ENCODE data around the gene FAM234B. TPM values are rescaled to one million over a fixed set of nuclear protein-coding genes. Genes with fewer than 3 reads are reported as not detected.

FAM234B gene
- total RNA-seq, 2 donors from 2014 or later, result 4.5 to 8.5 TPM

DNA sequence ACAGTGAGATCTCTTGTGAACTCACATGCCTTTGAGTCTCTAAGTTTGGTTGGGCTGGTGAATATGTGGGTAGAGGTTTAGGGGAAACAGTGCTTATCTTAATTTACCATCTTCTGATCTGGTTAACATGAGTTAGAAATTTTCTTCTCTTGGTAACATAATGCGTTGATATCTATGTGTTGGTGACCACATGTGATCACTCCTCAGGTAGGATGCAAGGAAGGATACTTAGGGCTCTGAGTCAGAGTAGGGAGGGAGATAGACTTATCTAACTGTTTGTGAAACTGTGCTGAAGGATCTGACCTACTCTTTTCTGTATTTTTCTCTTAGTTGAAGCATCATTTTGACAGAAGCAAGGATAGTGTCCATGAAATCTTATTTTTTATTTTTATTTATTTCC is 23.1 kb downstream of the FAM234B start:
- H3K9me3 ChIP-seq, result no peaks in the 10 kb centered on the region
- DNase-seq (ENCODE audit: low spot score) (no peak), ATAC-seq (ENCODE audit: insufficient number of reproducible peaks, low FRiP score, low read depth) (no peak)
- no peaks in the 10 kb centered on the region for H3K36me3 ChIP-seq
- H3K4me3 ChIP-seq, result no peak overlapping the region
- H3K27me3 ChIP-seq (replicated peaks; ENCODE audit: insufficient read depth), result no peaks in the 10 kb centered on the region
- TF ChIP-seq, protein P1, sequence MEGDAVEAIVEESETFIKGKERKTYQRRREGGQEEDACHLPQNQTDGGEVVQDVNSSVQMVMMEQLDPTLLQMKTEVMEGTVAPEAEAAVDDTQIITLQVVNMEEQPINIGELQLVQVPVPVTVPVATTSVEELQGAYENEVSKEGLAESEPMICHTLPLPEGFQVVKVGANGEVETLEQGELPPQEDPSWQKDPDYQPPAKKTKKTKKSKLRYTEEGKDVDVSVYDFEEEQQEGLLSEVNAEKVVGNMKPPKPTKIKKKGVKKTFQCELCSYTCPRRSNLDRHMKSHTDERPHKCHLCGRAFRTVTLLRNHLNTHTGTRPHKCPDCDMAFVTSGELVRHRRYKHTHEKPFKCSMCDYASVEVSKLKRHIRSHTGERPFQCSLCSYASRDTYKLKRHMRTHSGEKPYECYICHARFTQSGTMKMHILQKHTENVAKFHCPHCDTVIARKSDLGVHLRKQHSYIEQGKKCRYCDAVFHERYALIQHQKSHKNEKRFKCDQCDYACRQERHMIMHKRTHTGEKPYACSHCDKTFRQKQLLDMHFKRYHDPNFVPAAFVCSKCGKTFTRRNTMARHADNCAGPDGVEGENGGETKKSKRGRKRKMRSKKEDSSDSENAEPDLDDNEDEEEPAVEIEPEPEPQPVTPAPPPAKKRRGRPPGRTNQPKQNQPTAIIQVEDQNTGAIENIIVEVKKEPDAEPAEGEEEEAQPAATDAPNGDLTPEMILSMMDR (IDR thresholded peaks at IDR 0.05), result no peak
- H3K27ac ChIP-seq, result no peak overlapping the region
- H3K4me1 ChIP-seq (ENCODE audit: control insufficient read depth in 1 of 2, low read depth in 2 of 2), result peaks cover 0 to 8% of the 10 kb centered on the region in 2 donors

DNA sequence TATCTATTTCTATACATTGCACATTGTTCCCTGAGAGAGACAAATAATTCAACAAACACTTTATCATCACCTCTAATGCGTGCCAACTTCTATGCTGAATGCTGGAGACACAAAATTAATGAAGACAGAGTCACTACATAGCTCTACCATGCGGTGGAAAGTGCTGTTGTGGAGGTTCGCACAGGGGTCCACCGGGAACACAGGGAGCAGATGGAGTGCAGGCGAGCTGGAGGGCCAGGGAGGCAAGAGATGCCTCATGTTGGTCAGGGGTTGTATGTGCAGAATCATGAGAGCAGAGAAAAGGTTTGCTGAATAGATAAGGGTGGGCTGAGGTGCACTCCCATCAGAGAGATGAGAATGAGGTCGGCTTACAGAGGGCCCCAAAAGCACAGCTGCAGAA is 25.2 kb downstream of the FAM234B start:
- no peaks in the 10 kb centered on the region for H3K4me1 ChIP-seq (ENCODE audit: control insufficient read depth in 1 of 2, low read depth in 2 of 2)
- H3K9me3 ChIP-seq, result no peaks in the 10 kb centered on the region
- no peak for DNase-seq (ENCODE audit: low spot score)
- no peak overlapping the region for H3K4me3 ChIP-seq
- no peaks in the 10 kb centered on the region for H3K27me3 ChIP-seq (replicated peaks; ENCODE audit: insufficient read depth)
- ATAC-seq (ENCODE audit: insufficient number of reproducible peaks, low FRiP score, low read depth), result no peak
- H3K27ac ChIP-seq, result no peak overlapping the region
- no peaks in the 10 kb centered on the region for H3K36me3 ChIP-seq
- TF ChIP-seq, protein P1 (IDR thresholded peaks at IDR 0.05), result no peak

DNA sequence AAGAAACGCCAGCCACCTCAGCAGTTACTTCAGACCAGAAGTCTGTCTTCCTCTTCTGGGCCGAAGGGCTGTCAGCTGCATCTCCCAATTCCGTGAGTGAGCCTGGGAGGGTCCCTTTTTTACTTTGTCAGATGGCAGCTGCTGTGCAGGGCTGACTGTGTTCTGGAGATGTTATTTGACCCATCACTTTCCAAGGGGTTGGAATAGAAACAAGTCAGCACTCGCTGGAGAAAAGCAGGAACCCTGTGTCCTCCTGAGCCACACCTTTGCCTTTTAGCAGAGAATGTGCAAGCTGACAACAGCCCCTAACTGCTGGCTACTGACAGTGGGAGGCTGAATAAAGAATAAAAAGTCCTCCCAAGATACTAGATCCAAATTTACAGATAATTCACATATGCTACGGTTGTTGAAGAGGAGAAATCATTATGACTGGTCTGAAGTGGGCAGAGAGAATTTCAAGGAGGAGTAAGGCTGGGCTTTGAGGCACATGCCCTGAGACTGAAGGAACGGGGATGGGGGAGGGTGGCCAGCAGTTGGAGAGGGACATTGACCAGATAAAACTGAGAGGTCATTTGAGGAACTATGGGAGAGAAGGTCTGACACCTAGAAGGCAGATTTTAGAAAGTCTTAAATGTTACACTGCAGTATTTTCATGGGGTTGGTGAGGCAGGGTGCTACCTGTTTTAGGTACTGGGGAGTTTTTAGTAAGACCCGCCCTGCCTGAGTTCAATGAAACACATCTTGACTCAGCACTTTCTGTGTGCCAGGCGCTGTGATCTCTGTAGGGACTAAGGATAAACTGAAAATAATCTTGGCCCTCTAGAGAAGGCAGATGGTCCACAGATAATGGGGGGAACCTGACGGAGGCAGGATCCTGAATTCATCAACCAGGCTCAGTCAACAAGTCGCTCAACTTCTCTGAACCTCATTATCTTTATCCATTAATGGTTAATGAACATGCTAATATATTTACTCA is 27.4 kb downstream of the FAM234B start:
- no peaks in the 10 kb centered on the region for H3K36me3 ChIP-seq
- H3K4me1 ChIP-seq (ENCODE audit: control insufficient read depth in 1 of 2, low read depth in 2 of 2), result no peaks in the 10 kb centered on the region
- TF ChIP-seq, protein P1 (IDR thresholded peaks at IDR 0.05), result no peak

DNA sequence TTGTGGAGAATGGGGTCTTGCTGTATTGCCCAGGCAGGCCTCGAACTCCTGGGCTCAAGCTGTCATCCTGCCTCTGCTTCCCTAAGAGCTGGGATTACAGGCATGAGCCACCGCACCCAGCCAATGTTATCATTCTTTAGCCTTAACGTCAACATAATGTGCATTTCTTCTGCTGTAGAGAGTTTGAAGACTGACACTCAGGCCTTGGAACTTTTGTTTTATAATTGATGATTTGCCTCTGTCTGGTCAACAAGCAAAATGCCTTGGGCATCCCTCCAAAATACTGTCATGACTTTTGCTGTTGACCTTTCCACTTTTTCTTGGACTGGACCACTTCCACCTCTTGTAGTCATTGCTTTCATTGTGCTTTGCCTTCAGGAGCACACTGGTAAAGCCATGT is 29.0 kb downstream of the FAM234B start:
- ATAC-seq (ENCODE audit: insufficient number of reproducible peaks, low FRiP score, low read depth) (no peak), DNase-seq (ENCODE audit: low spot score) (no peak)
- Histone ChIP-seq H3K27me3 (replicated peaks; ENCODE audit: insufficient read depth) (no peaks in the 10 kb centered on the region), H3K27ac (no peak overlapping the region), H3K4me3 (no peak overlapping the region), H3K9me3 (no peaks in the 10 kb centered on the region), H3K36me3 (no peaks in the 10 kb centered on the region), H3K4me1 (ENCODE audit: control insufficient read depth in 1 of 2, low read depth in 2 of 2) (no peaks in the 10 kb centered on the region)
- TF ChIP-seq, protein P1 (IDR thresholded peaks at IDR 0.05), result no peak

More for the DNA sequence above, 27.4 kb downstream of the FAM234B start:
- ATAC-seq (ENCODE audit: insufficient number of reproducible peaks, low FRiP score, low read depth) (no peak), DNase-seq (ENCODE audit: low spot score) (no peak)
- no peak overlapping the region for H3K27ac ChIP-seq
- no peaks in the 10 kb centered on the region for H3K9me3 ChIP-seq
- H3K4me3 ChIP-seq, result no peak overlapping the region
- no peaks in the 10 kb centered on the region for H3K27me3 ChIP-seq (replicated peaks; ENCODE audit: insufficient read depth)

DNA sequence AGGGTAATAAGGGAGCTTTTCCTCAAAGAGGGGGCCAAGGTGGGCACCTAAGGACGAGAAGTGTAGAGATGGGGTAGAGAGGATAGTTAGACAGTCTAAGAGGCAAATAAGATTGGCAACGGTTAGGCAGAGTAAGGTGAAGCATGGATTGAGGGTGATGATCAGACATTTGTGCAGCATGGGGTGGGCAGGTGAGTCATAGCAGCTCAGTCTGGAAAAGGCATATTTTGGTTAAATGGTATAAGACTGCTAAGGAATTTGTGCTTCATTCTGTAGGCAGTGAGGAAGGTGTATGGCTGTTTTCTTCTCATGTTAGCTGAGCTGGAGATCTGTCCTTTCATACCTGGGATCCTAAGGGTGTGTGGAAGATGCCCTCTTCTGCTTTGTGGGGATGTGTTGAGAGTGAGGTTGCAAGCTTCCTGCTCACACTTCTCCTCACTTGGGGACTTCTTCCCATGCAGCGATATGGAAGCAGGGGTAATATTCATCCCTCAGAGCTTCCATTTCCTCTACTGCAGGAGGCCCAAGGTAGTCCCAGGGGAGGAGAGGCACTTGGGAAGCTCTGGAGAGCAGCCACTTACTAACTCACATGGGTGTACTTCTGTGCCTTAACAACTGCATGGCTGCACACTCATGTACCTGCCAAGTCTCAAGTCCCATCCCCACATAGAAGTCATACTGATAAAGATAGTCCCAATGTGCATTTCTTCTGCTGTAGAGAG is 30.4 kb downstream of the FAM234B start:
- ATAC-seq (ENCODE audit: insufficient number of reproducible peaks, low FRiP score, low read depth), result no peak
- Histone ChIP-seq H3K9me3 (no peaks in the 10 kb centered on the region), H3K4me1 (ENCODE audit: control insufficient read depth in 1 of 2, low read depth in 2 of 2) (no peaks in the 10 kb centered on the region), H3K27ac (no peak overlapping the region), H3K4me3 (no peak overlapping the region), H3K36me3 (no peaks in the 10 kb centered on the region), H3K27me3 (replicated peaks; ENCODE audit: insufficient read depth) (no peaks in the 10 kb centered on the region)
- TF ChIP-seq, protein P1 (IDR thresholded peaks at IDR 0.05), result no peak
- no peak for DNase-seq (ENCODE audit: low spot score)

All from thoracic aorta (tissue), 2 donors.